Mucosa of descending colon (tissue), 3 donors: ENCODE results near the gene RELT. TPM values are rescaled to one million over a fixed set of nuclear protein-coding genes. Genes with fewer than 3 reads are reported as not detected.

ENCODE experiments used
- ATAC-seq: fragments of 200-7000 bp; cut with Tn5 transposase; one replicate; pipeline ENCODE4 v1.9.1; 2020; ENCODE audit warnings: mild to moderate bottlenecking, moderate library complexity
- DNase-seq, 3 donors: peaks; one replicate each; pipeline ENCODE4 v3.0.0-alpha.2; 2020
- H3K36me3 ChIP-seq: fragments of 200-600 bp; one replicate; pipeline ENCODE4 v1.8.0; 2021; ENCODE audit warnings: low read depth, mild to moderate bottlenecking
- H3K4me1 ChIP-seq: fragments of 200-600 bp; one replicate; pipeline ENCODE4 v1.8.0; 2021; ENCODE audit warnings: low read depth, mild to moderate bottlenecking
- H3K4me3 ChIP-seq: fragments of 200-600 bp; one replicate; pipeline ENCODE4 v1.8.0; 2021; ENCODE audit warnings: mild to moderate bottlenecking
- H3K9me3 ChIP-seq: fragments of 200-600 bp; one replicate; pipeline ENCODE4 v1.8.0; 2021; ENCODE audit warnings: mild to moderate bottlenecking
- intact Hi-C, 2 donors: fragments of 100-400 bp; cut with DNase I in 1 of 2; cut with micrococcal nuclease in 1 of 2; formaldehyde crosslinking; loops; one replicate each; pipeline versions ENCODE4 v1.11.0 to v1.11.1; 2022; cut with DNase I, micrococcal nuclease
- total RNA-seq, 3 donors: library from RNA; stranded (reverse); fragmentation: NEBNext Ultra II Directional in 2 of 3; extraction: Animal tissue kit (Norgen Biotek cat#: 25700) in 2 of 3; gene quantifications; one replicate each; pipeline versions ENCODE4 v1.2.1 to v1.2.4, GENCODE V29; 2021 to 2023
- TF ChIP-seq, protein P1 (sequence below): fragments of 200-600 bp; IDR thresholded peaks from one replicate; pipeline ENCODE4 v1.8.0; 2022; ENCODE audit warnings: antibody characterized with exemption, mild to moderate bottlenecking
- donor health status: DM: no; HTN: no; CAD: no; lungs with moderate emphysema.
- donor health status: DM: no; HTN: no; CAD: no.
- donor health status: DM: no; HTN: yes; CAD: no.

RELT gene
- total RNA-seq, 3 donors from 2014 or later = 2.3 to 4.7 (median 4.4) TPM

DNA sequence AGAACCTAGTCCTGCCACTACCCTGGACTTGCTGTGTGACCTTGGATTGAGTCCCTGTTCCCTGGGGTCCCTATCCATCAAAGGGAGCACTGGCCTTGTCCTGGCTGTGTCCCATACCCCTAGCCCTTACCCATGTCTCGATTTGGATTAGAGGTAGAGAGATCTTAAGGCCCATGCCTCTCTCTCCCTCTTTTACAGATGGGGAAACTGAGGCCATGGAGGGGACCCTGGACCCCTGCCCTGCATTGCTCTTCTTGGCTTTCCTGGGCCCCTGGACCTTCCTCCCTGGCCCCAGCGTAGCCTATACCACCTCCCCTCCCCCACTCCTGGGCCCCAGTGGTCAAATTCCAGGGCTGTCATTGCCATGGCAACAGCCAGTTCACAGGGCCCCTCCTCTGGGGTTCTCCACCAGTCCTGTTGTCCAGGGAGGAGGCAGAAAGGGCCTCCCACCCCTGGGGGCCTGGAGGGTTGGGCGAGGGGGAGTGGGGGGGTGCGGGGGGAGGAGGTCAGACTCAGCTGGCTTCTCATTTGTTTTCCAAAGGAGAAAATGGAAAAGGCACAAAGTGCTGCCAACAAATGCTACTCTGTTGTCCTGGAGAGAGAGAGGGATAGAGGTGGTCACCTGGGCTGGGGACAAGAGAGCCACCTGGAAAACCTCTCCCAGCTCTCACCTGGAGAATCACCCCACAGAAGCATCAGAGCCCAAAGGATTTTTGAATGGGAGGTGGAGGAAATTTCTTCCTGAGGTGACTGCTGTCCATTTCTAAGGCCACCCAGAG lies 44.9 kb upstream of the RELT start:
- DNase-seq = no peak
- H3K4me3 ChIP-seq = no peak overlapping the region

DNA sequence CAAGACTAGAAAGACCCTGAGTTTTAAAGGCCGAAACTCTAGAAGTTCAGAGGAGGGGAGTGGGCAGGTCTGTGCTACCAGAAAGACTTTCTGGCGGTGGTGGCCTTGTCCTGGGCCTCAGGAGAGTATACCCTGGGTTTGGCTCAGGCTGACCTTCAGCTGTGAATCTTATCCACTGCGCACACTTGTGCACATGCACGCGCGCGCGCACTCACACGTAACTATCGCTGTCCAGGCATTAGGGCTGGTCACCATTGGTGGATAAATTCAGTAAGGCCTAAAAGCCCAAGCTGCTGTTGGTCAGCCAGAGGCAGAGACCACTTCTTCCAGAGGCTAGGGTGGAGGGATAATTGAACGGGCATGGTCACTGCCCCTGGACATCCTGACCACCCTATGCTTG lies 43.0 kb upstream of the RELT start:
- Histone ChIP-seq H3K9me3 (no peaks in the 10 kb centered on the region), H3K36me3 (no peaks in the 10 kb centered on the region), H3K4me1 (peaks cover 4% of the 10 kb centered on the region), H3K4me3 (no peak overlapping the region)
- TF ChIP-seq, protein P1, sequence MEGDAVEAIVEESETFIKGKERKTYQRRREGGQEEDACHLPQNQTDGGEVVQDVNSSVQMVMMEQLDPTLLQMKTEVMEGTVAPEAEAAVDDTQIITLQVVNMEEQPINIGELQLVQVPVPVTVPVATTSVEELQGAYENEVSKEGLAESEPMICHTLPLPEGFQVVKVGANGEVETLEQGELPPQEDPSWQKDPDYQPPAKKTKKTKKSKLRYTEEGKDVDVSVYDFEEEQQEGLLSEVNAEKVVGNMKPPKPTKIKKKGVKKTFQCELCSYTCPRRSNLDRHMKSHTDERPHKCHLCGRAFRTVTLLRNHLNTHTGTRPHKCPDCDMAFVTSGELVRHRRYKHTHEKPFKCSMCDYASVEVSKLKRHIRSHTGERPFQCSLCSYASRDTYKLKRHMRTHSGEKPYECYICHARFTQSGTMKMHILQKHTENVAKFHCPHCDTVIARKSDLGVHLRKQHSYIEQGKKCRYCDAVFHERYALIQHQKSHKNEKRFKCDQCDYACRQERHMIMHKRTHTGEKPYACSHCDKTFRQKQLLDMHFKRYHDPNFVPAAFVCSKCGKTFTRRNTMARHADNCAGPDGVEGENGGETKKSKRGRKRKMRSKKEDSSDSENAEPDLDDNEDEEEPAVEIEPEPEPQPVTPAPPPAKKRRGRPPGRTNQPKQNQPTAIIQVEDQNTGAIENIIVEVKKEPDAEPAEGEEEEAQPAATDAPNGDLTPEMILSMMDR = no peak
- no peak for ATAC-seq
- intact Hi-C loops = no loop called here
- DNase-seq = no peak

More for the DNA sequence above, 44.9 kb upstream of the RELT start:
- H3K9me3 ChIP-seq = no peaks in the 10 kb centered on the region
- peaks cover 4% of the 10 kb centered on the region for H3K4me1 ChIP-seq
- intact Hi-C loops = no loop called here
- no peak for ATAC-seq
- TF ChIP-seq, protein P1 = no peak
- no peaks in the 10 kb centered on the region for H3K36me3 ChIP-seq

DNA sequence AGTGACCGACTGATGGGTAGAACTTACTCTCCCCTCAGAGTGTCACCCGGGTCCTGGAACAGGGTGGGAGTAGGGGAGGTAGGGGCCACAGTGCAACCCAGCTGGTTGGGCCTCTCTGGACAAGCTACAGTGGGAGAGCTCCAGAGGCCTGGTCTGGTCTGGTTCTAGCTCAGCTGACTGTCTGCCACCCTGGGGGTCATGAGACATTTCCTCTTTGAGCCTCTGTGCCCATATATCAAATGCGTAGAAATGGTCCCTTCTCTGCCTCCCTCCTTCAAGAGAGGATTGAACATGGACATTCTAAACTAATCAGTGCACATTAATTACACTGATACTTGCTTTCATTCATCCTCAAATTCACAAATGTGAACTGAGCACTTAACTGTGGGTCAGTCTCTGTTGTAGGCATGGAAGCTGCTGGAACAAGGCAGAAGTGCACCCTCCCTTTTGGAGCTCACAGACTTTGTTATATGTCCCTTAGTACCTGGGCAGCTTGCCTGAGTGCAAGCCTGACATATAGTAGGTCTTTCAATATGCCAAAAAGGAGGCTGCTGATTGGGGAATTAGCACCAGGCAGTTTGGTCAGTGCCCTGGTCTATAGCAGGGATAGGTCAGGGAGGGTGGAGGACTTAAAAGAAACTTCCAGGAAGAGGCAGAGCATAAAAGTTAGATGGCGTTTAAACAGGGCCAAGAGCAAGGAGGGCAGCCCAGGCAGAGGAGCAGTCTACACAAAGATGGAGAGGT lies 42.4 kb upstream of the RELT start:
- peaks cover 4% of the 10 kb centered on the region for H3K4me1 ChIP-seq
- H3K36me3 ChIP-seq = no peaks in the 10 kb centered on the region
- DNase-seq (no peak), ATAC-seq (no peak)
- no peaks in the 10 kb centered on the region for H3K9me3 ChIP-seq
- TF ChIP-seq, protein P1 = no peak
- no peak overlapping the region for H3K4me3 ChIP-seq
- intact Hi-C loops = no loop called here

DNA sequence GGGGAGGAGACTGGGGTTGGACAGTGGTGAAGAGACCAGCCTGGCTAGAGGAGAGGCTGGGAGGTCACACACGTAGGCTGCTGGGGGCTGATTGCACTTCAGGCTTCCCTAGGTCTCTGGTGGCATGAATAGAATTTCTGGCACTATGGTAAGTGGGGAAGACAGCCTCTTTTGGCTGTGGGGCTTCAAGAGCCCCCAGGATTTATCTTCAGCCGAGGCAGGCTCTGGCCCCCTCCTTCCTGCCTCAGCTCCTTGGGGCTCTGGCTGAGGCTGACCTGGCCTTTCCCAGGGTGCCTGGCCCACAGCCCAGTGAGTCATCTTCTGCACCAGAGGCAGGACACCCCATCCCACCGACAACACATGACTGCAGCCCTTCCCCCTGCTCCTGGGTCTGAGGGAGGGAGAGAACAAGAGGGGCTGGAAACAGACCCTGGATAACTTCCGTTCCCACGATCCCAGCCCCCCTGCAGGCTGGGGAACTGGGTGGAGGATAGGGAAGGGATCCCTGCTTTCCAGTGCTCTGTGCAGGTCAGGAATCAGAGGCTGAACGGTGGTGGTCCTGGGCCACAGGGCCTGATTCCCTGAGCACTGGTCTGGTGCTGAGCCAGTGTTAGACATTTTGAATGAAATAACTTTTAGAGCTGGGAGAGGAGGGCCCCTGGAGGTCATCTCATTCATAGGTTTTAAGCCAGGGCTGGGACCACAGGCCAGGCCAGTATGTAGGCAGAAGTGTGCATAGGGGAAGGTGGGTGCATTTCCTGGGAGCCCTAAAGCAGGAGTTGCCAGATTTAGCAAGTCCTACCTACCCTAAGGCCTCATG lies 41.6 kb upstream of the RELT start:
- TF ChIP-seq, protein P1 = no peak
- Histone ChIP-seq H3K9me3 (no peaks in the 10 kb centered on the region), H3K4me1 (peaks cover 4% of the 10 kb centered on the region), H3K36me3 (no peaks in the 10 kb centered on the region), H3K4me3 (no peak overlapping the region)
- intact Hi-C loops = loop anchor here (5.0 kb wide), 1 partner anchor 37 kb away; no protein-coding TSS in a partner anchor
- ATAC-seq (peak; percentile 36), DNase-seq (peak; percentile 53 to 73 (median 67))

DNA sequence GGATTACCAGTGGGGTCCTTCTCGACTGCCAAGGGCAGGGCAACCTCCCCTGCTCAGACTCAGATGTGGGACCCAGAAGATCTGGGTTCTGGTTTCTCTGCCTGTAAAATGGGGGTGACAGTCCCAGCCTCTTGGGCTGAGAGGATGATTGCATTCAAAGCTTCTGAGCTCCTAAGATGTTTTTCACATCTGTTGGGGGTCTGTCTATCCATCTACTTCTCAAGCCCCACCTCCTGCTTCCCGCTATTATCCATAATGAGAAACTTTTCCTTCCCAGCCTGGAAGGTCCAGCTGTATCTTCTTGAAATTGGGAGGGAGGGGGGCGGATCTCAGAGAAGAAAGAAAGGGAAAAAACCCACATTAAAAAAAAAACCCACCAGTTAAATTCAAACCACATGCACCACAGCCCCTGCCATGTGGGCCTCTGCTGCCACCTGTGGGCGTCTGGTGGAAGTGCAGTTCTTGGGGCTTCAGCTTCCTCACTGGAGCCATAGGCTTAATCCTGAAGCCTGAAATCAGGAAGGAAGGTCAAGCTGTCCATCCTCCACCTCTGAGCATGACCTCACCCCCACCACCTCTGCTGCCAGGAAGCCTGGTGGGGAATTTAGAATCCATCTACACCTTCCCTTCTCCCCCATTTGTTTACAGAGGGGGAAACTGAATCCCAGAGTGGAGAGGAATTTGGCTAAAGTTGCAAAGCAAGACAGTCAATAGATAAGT lies 40.8 kb upstream of the RELT start:
- TF ChIP-seq, protein P1 = peak; percentile 97
- intact Hi-C loops = loop anchor here (5.0 kb wide), 1 partner anchor 38 kb away; no protein-coding TSS in a partner anchor
- DNase-seq (peak; percentile 74 to 92 (median 87)), ATAC-seq (peak; percentile 90)
- Histone ChIP-seq H3K4me1 (peaks cover 4% of the 10 kb centered on the region), H3K36me3 (no peaks in the 10 kb centered on the region), H3K9me3 (no peaks in the 10 kb centered on the region), H3K4me3 (no peak overlapping the region)
